Activated T-cell treated with anti-CD3 and anti-CD28 coated beads for 48 hours (primary cell): Measurements from ENCODE around the gene WDR18.
A peak's percentile ranks its signal among the peaks of the same experiment; 100 is the strongest.

Source experiments
- DNase-seq: peaks from one replicate; pipeline ENCODE4 v3.0.0-alpha.2; 2020; ENCODE audit warnings: low read depth

WDR18 gene, protein sequence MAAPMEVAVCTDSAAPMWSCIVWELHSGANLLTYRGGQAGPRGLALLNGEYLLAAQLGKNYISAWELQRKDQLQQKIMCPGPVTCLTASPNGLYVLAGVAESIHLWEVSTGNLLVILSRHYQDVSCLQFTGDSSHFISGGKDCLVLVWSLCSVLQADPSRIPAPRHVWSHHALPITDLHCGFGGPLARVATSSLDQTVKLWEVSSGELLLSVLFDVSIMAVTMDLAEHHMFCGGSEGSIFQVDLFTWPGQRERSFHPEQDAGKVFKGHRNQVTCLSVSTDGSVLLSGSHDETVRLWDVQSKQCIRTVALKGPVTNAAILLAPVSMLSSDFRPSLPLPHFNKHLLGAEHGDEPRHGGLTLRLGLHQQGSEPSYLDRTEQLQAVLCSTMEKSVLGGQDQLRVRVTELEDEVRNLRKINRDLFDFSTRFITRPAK

GRCh38 chr19:984165-984967 lies at the start of gene WDR18:
TSS of gene WDR18 (plus strand) at chr19:984345. CDS start at chr19:984354, 9 bp downstream.
- DNase-seq = peak; percentile 90

DNA sequence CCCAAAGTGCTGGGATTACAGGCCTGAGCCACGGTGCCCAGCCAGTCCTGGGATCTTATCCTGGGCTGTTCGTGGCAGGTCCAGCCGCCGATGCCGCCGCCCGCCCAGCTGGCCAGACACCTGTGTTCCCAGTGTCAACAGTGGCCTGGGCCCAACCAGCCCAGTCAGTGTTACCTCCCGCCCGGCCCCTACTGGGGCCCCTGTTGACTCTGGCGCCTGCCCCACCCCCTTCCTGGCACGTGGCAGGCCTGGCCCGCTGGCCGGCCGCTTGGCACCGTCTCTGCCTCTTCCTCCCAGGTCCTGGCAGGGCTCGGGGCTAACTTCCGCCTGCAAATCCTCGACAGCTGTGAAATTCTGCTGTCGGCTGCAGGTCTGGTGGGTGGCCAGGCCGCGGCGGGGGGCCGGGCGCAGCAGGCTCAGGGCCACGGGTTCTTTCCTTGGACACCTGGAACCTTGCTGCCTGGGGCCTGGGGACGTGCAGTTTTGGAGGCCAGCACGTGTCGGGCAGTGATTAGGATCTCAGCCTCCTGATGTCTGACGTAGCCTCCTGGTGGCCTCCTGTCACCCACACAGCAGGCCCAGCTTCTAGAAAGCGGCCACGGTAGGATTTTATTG lies 49.2 kb upstream of the WDR18 start:
- DNase-seq = no peak

- DNase-seq = no peak
Observed at GRCh38 chr19:936175-936546, 48.0 kb upstream of the WDR18 start.

DNA sequence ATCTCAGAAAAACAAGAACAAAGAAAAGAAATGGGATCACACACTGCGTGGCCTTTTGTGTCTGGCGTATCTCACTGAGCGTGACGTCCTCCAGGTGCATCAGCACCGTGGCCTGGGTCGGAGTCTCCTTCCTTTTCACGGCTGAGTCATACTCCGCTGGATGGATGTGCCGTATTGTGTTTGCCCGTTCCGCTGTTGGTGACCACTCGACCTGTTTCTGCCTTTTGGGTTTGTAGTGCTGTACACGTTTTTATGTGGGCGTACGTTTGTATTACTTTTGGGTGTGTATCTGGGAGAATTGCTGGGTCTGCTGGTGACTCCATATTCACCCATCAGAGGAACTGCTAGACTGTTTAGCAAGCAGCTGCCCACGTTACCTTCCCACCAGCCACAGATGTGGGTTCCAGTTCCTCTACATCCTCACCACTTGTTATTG lies 46.9 kb upstream of the WDR18 start:
- DNase-seq = no peak

DNA sequence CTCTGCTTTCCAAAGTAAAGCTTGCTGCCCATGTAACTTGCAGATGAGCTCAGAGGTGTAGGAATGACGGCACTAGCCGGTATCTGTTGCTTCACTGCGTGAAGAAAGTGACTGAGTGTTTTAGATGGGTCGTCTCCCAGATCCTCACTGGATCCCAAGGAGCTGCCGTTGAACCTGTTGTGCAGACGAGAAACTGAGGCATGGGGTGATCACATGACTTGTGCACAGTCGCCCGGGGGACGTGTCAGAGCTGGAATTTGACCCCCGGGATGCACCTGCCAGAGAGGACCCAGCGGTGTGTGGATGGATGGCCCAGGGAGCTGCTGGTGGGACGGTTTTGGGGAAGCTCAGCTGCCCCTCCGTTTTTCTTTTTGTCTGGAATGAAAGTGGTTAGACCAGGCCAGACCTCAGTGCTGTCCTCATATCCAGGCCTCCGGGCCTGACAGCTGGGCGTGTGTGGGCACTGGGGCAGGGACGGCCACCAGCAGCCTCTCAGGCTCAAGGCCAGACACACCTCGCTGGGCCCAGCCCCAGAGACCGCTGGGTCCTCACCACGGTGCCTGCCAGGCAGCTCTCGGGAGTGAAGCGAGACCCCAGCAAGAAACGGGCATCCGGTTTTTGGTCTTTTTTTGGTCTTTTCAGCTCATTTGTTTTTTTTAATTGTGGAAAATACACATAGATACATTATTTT lies 45.8 kb upstream of the WDR18 start:
- DNase-seq = no peak

DNA sequence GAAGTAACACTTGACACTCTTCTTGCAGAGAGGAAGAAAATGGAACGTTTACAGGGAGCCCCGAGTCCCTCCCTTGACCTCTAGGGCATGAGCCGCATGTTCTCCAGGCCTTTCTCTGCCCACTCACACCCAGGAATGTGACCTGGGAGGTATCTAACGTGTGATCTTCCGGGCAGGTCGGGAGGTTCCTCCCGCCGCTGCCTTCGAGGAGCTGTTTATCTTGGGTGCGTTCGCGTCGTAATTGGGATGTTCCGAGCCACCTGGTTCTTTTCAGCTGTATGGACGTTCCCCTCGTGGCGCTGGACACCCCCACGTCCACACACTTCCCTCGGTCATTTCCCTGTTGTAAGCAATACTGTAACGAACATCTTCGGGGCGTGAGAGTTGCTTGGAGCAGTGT lies 44.7 kb upstream of the WDR18 start:
- DNase-seq = no peak

GRCh38 chr19:939922-940321 lies 44.2 kb upstream of the WDR18 start:
- no peak for DNase-seq

- DNase-seq = peak; percentile 56
Observed at GRCh38 chr19:940591-941291, 43.4 kb upstream of the WDR18 start.

DNA sequence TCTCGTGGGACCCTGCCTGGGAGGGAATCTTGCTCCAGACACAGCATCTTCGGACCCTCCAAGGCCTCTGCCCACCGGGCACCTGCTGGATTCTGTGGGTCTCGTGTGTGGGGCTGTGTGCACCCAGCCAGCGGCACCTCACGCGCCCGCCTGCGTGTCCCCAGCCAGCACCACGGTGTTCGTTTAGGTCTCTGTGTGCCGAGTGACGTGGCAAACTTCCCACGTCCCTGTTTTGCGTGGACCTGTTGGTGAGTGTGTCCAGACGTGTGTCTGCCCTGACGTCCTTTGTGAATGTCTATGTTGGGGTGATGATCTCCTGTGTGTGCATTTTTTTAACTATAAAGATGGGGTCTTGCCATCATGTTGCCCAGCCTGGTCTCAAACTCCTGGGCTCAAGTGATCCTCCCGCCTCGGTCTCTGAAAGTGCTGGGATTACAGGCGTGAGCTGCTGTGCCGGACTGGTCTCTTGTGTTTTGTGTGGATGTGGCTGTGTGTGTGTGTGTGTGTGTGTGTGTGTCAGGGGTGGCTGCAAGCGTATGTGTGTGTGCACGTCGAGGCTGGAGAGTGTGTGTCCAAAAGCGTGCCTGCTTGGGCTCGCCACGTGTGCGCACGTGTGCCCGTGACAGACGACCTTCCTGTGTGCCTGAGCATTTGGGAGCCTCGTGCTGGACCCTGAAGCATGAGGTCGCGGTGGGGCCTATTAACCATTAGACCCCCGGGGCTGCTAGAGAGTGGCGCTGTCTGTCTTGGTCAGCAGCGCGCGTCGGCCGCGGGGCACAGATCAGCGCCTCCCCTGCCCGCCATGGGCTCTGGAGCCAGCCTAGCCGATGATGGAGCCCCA lies 42.6 kb upstream of the WDR18 start:
- no peak for DNase-seq

DNA sequence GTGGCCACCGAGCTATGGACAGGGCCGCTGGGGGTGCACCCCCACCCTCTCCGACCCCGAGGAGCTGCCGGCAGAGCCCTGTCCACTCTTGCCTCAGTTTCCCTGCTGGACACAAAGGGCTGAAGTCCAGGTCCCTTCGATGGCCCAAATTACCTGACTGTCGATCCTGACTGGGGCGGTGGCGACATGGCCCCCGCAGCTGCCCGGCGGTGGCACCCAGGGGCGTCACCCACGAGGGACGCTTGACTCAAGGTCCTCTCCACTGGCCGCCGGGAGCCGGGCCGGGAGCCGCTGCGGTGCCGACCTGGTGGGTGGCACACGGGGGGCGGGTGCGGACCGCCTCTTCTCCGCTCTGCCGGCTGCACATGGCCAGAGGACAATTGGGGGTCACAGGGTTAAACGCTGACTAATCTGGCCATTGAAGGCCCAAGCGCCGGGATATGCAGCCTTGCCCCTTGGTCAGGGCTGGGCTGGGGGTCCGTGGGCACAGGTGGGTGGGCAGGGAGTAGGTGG lies 42.0 kb upstream of the WDR18 start:
- DNase-seq = no peak

- no peak for DNase-seq
Observed at GRCh38 chr19:943551-944170, 40.5 kb upstream of the WDR18 start.

DNA sequence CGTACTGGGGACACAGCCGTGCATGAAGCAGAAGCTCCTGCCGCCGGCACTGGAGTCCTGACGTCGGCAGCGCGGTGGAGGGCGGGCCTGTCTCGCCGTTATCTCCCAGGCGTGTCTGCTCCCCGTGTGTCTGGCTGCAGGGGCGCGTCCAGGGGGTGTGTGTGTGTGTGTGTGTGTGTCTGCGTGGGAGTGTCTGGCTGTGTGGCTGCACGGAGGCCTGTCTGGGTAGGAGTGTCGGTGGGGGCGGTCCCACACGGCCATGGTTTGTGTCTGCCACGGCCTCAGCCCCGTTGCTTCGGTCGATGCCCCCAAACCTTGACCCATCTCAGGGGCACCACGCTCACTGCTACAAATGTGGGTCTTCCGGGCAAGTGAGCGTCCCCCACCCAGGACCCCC lies 40.0 kb upstream of the WDR18 start:
- DNase-seq = no peak

DNA sequence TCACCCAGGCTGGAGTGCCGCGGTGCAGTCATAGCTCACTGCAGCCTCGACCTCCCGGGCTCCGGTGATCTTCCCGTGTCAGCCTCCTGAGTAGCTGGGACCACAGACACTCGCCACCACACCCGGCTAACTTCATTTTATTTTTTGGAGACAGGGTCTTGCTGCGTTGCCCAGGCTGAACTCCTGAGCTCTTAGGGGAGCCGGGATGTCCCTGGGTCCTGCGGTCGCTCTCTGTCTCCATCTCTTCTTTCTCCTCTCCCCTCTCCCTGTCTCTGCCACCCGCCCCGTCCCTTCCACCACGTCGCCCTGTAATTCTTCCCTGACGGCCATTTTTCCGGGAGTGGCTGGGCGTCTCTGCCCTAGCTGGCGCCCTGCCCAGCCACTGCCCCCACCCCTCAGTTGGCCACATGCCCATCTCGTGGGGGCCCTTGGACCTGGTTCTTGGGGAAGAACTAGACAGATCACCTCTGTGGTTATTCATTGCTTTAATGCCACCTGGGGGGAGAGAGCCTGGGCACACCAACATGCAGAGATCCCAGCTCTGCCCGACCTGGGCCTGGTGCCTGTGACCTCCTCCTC lies 39.4 kb upstream of the WDR18 start:
- no peak for DNase-seq

DNA sequence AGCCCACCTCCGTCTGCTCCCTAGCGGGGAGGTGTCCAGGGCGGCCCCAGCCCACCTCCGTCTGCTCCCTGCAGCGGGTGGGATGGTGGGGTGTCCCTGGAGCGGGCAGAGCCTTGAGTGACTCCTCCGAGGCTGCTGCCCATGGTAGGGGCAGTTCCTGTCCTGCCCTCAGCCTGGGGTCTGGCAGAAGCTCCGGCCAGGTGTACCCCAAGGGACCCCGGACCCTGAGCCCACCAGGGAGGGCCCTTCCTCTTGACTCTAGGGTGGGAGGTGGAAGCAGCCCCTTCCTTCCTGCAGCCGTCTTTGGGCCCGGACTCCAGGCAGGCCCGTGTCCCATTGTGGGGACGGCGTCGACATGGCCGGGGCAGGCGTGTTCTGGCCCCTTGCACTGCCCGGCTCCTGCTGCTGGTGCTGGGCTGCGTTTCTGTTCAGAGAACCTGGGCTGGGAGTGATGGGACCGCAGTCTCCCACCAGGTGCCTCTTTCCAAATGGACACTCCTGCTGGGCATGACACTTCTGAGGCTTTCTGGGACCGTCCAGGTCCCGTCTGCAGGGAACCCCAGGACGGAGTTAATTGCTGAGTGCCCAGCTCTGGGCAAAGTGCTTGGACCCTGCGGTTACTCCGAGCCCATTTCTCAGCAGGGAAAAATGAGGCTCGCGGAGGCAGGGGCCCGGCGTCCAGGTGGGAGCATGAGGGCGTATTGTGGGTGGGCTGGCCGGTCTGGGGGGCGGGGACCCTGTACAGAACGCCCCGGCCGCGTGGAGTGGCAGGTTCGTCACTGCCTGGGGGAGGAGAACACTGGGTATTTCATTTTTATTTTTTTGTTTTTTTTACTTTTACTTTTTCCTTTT lies 38.5 kb upstream of the WDR18 start:
- DNase-seq = no peak

- DNase-seq = no peak
Observed at GRCh38 chr19:947090-947706, 36.9 kb upstream of the WDR18 start.

- DNase-seq = no peak
Observed at GRCh38 chr19:947707-948539, 36.2 kb upstream of the WDR18 start.

DNA sequence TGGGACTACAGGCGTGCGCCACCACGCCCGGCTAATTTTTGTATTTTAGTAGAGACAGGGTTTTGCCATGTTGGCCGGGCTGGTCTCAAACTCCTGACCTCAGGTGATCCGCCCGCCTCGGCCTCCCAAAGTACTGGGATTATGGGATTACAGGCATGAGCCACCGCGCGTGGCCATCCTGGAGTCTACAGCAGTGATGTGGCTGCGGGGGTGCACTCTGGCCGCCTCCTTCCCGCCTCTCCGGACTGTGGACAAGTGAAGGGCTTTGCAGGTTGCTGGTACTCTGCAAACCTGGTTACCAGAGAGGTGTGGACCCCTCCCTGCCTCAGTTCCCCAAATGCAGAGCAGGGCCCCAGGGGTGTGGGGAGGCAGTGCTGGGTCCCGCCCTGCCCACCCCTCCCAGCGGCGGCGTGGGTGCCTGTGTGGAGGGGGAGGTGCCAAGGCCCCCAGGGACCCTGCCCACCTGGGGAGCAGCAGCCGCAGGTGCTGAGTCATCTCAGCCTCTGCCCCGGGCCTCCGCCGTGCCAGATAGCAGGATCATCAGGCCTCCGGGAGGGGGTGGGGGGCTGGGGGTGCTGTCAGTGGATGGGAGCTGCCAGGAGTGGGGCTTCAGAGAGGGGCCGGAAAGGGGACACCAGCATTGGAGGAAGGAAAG lies 35.2 kb upstream of the WDR18 start:
- DNase-seq = no peak
